Measurements from ENCODE around the gene HTT. TPM values are rescaled to one million over a fixed set of nuclear protein-coding genes. Genes with fewer than 3 reads are reported as not detected.

HTT gene
- total RNA-seq, 4 donors from 2014 or later: 50.1 to 192 (median 81.0) TPM

- H3K27me3 ChIP-seq: no peaks in the 10 kb centered on the region
- H3K9me3 ChIP-seq: no peaks in the 10 kb centered on the region
- H3K36me3 ChIP-seq: peaks cover 27% of the 10 kb centered on the region
- no peak overlapping the region for H3K27ac ChIP-seq
- no peak for DNase-seq (ENCODE audit: low spot score in 2 of 2)
- no CpG with 5 or more reads among the region's 1 CpG for WGBS
- no peak overlapping the region for H3K4me3 ChIP-seq
- no peak for TF ChIP-seq CTCF (IDR thresholded peaks at IDR 0.05)
- no peak for TF ChIP-seq EP300 (IDR thresholded peaks at IDR 0.05)
- no peak for TF ChIP-seq POLR2A (IDR thresholded peaks at IDR 0.05)
- H3K4me1 ChIP-seq: no peaks in the 10 kb centered on the region
Measured at GRCh38 chr4:3244002-3244401, 169.5 kb downstream of the HTT start.

GRCh38 chr4:3244747-3245146 lies 170.3 kb downstream of the HTT start:
- WGBS: 83% methylated on average over 7 of the region's 9 CpGs

GRCh38 chr4:3245676-3246075 lies 171.2 kb downstream of the HTT start:
- no peak for TF ChIP-seq POLR2AphosphoS5 (IDR thresholded peaks at IDR 0.05)
- TF ChIP-seq EP300 (IDR thresholded peaks at IDR 0.05): no peak
- no peak for TF ChIP-seq CTCF (IDR thresholded peaks at IDR 0.05)
- TF ChIP-seq POLR2A (IDR thresholded peaks at IDR 0.05): no peak
- Histone ChIP-seq H3K9me3 (no peaks in the 10 kb centered on the region), H3K4me1 (no peaks in the 10 kb centered on the region), H3K36me3 (peaks cover 11% of the 10 kb centered on the region), H3K27ac (no peak overlapping the region), H3K27me3 (no peaks in the 10 kb centered on the region), H3K4me3 (no peak overlapping the region)
- 83% methylated on average over 1 of the region's 6 CpGs for WGBS
- no peak for DNase-seq (ENCODE audit: low spot score in 2 of 2)

More at GRCh38 chr4:3244747-3245146, 170.3 kb downstream of the HTT start:
- no peak overlapping the region for H3K27ac ChIP-seq
- no peaks in the 10 kb centered on the region for H3K9me3 ChIP-seq
- no peaks in the 10 kb centered on the region for H3K4me1 ChIP-seq
- H3K27me3 ChIP-seq: no peaks in the 10 kb centered on the region
- TF ChIP-seq POLR2A (IDR thresholded peaks at IDR 0.05) (no peak), EP300 (IDR thresholded peaks at IDR 0.05) (no peak), POLR2AphosphoS5 (IDR thresholded peaks at IDR 0.05) (no peak), CTCF (IDR thresholded peaks at IDR 0.05) (no peak)
- H3K36me3 ChIP-seq: peaks cover 20% of the 10 kb centered on the region
- DNase-seq (ENCODE audit: low spot score in 2 of 2): no peak
- no peak overlapping the region for H3K4me3 ChIP-seq

GRCh38 chr4:3246458-3247398 lies 172.2 kb downstream of the HTT start:
- H3K9me3 ChIP-seq: no peaks in the 10 kb centered on the region
- no peak for TF ChIP-seq EP300 (IDR thresholded peaks at IDR 0.05)
- no peak for TF ChIP-seq POLR2AphosphoS5 (IDR thresholded peaks at IDR 0.05)
- no peak for TF ChIP-seq POLR2A (IDR thresholded peaks at IDR 0.05)
- no peak for TF ChIP-seq CTCF (IDR thresholded peaks at IDR 0.05)
- H3K4me1 ChIP-seq: no peaks in the 10 kb centered on the region
- H3K27ac ChIP-seq: no peak overlapping the region
- no peak for DNase-seq (ENCODE audit: low spot score in 2 of 2)
- H3K36me3 ChIP-seq: peaks cover under 1% of the 10 kb centered on the region
- 53% methylated on average over 3 of the region's 16 CpGs for WGBS
- H3K27me3 ChIP-seq: no peaks in the 10 kb centered on the region
- H3K4me3 ChIP-seq: no peak overlapping the region

- no peaks in the 10 kb centered on the region for H3K27me3 ChIP-seq
- no peaks in the 10 kb centered on the region for H3K9me3 ChIP-seq
- no peak overlapping the region for H3K4me3 ChIP-seq
- no peaks in the 10 kb centered on the region for H3K4me1 ChIP-seq
- H3K36me3 ChIP-seq: no peaks in the 10 kb centered on the region
- DNase-seq (ENCODE audit: low spot score in 2 of 2): no peak
- no peak for TF ChIP-seq CTCF (IDR thresholded peaks at IDR 0.05)
- no peak for TF ChIP-seq POLR2A (IDR thresholded peaks at IDR 0.05)
- no peak for TF ChIP-seq EP300 (IDR thresholded peaks at IDR 0.05)
- TF ChIP-seq POLR2AphosphoS5 (IDR thresholded peaks at IDR 0.05): no peak
- WGBS: 100% methylated on average over 3 of the region's 21 CpGs
- H3K27ac ChIP-seq: no peak overlapping the region
Measured at GRCh38 chr4:3247399-3248177, 173.1 kb downstream of the HTT start.

Measured in suprapubic skin (tissue), 4 donors.